HG03442 (cell line): ENCODE results near the gene SLC35D2.
A peak's percentile ranks its signal among the peaks of the same experiment; 100 is the strongest.

Source experiments
- ATAC-seq: cut with Tn5 transposase; IDR thresholded peaks from one replicate; pipeline ENCODE4 v1.9.1; 2021; ENCODE audit warnings: mild to moderate bottlenecking, moderate library complexity; ENCODE audit not compliant: unreplicated experiment

Gene SLC35D2

GRCh38 chr9:96383165-96383942 is at the start of gene SLC35D2:
Gene SLC35D2 (minus strand): TSS chr9:96383711. CDS start chr9:96383634, 77 bp downstream.
- no peak for ATAC-seq

DNA sequence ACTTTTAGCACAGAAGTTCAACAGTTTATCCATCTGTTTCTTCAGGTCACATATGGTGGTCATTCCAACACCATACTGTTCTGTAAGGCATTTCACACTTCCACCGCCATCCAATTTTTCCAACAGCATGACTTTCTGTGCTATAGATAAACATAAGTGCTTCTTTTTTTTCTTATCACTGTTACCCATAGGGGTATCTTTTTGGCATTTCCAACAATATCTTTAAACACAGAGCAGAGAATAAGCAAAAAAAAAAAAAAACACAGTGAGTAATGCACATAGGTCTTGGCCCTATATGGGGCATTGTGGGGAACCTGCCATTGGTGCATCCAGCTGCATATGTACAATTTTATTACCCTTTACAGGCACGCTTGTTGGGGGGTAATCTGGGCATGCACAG is 46.9 kb upstream of the SLC35D2 start:
- no peak for ATAC-seq

DNA sequence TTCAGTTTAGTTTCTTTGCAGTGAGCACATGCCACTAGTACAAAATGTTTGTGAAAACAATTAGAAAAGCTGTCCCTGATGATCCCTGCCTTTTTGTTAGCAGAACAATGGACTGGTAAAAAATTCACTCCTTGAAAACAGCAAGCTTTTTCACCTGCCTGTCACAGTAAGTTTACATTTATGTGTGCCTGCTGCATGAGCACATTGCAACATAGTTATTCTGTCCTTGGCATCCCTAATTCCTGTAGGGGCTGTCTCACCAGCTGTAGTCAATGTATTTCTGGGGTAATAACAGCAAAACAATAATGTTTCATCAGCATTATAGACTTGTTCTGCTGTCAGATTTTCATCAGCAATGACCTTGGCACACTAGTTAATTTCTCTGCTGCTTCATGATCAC is 46.2 kb upstream of the SLC35D2 start:
- no peak for ATAC-seq

GRCh38 chr9:96425500-96426169 is 42.1 kb upstream of the SLC35D2 start:
- no peak for ATAC-seq

DNA sequence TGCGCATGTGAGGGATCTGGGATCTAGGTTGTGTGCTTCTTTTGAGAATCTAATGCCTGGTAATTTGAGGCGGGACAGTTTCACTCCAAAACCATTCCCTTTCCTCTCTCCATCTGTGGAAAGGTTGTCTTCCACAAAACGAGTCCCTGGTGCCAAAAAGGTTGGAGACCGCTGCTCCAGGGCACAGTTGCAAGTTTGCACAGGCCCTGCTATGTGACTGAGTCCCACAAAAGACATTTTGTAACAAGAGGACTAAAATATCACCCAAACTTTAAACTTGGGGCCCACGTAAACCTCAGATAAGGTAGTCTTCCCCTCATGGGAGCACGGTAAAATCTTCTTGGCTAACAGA is 40.5 kb upstream of the SLC35D2 start:
- ATAC-seq: no peak

- no peak for ATAC-seq
These were observed 39.9 kb upstream of the SLC35D2 start for GRCh38 chr9:96423322-96423984.

DNA sequence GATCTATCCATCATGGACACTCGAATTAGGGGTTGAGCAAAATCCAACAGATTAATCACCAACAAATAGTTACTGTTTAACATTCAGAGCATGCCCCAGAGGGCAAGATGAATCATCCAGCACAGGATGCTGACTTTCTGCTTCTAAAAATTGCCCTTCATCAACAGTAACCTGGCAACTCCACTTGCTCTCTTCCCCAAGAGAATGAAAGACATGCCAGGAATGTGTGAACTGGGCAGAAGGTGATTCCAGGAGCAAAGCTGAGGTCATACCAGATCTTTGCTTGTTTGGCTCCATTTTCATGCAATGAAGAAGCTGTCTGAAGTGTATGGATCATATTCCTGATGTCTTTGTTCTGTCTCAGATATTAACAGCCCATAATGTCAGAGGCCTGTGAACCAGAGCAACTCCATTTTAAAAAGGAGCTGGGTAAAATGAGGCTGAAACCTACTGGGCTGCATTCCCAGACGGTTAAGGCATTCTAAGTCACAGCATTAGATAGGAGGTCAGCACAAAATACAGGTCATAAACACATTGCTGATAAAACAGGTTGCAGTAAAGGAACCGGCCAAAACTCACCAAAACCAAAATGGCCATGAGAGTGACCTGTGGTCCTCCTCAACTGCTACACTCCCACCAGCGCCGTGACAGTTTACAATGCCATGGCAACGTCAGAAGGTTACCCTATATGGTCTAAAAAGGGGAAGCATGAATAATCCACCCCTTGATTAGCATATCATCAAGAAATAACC is 37.1 kb upstream of the SLC35D2 start:
- no peak for ATAC-seq

GRCh38 chr9:96419691-96419969 is 36.1 kb upstream of the SLC35D2 start:
- ATAC-seq: no peak

DNA sequence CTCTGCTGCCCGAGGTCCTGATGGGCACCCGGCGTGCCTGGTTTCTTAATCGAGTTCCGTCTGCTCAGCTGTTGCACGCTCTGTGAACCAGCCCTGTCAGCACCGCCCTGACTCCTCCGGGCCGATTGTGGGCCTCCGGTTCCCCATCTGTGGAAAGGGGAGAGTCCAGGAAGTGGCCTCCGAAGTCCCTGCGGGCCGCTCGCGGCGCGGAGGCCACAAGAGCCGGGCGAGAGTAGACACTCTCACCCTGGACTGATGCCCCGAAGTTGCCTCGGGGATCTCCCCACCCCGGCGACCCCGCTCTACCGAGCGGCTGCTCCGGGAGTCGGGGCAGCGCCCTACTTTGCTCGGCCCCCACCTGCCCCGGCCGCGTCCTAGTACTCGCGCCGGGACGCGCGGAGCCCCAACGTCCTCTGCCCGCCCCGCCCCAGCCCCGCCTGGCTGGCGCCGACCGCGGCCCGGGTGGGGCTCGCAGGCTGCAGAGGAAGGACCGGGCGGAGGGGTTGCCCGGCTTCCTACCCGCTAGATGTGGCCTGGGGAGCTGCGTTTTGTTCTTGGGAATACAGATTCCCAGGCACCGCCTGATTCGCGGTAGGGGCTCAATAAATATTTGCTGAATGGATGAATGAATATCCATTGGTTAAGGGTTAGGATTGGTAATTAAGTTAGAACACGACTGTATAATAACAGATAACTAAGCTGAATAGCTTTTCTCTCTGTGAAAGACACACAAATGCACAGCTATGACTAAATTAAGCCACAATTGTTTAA is 35.6 kb upstream of the SLC35D2 start:
- peak; percentile 28 for ATAC-seq

- peak; percentile 63 for ATAC-seq
These were observed 34.8 kb upstream of the SLC35D2 start, which contains the start of gene ZNF367 for GRCh38 chr9:96418083-96418919. Gene ZNF367 (minus strand): TSS chr9:96418370. CDS start chr9:96418032, 338 bp downstream.

GRCh38 chr9:96417661-96418082 is 34.2 kb upstream of the SLC35D2 start:
- ATAC-seq: no peak

DNA sequence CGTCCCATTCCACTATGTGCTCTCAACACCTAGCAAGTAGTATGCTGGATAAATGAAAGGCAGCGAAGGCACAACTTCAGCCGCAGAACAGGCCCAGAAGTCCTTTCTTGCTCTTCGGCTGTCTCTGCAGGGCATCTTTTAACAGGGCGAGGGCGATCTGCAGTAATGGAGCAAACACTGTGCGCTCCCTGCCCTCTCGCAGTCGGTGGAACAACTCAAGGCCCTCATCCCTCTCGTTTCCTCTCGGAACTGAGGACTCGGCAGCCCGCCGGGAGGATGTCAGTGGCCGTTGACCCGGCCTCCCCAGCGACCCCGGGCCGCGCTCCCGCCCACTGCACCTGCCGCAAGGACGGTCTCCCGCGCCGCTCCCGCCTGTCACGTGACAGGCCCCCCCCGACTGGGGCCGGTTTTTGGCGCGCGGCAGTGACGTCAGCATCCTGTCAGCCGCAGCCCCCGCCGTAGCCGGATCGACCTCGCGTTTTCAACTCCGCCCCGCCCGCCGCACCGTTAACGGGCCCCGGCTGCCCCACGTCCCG is 33.6 kb upstream of the SLC35D2 start:
- ATAC-seq: no peak

- ATAC-seq: peak; percentile 14
These were observed 30.1 kb upstream of the SLC35D2 start for GRCh38 chr9:96413302-96414221.

GRCh38 chr9:96412174-96412913 is 28.8 kb upstream of the SLC35D2 start:
- ATAC-seq: no peak

GRCh38 chr9:96411129-96411838 is 27.8 kb upstream of the SLC35D2 start:
- no peak for ATAC-seq

DNA sequence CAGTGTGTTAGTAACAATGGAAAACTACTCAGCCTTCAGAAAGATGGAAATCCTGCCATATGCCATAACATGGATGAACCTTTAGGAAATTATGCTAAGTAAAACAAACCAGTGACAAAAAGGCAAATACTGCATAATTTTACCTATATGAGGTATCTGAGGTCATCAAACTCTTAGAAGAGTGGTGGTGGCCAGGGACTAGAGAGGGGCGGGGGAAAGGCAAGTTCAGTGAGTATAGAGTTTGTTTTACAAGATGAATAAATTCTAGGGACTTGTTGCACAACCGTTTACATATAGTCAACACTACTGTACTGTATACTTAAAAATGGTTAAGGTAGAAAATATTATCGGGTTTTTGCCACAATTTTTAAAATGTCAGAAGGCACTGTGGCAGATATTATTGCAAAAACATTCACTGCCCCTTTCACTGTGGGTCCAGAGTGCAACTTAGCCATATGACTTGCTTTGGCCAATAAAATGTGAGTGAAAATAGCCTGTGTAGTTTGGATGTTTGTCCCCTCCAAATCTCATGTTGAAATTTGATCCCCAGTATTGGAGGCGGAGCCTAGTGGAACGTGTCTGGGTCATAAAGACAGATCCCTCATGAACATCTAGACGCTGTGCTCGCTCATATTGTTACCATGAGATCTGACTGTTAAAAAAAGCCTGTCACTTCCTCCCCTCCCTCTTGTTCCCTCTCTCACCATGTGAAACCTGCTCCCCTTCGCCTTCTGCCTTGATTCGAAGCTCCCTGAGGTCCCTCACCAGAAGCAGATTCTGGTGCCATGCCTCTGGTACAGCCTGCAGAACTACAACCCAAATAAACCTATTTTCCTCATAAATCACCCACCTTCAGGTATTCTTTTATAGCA is 25.1 kb upstream of the SLC35D2 start:
- no peak for ATAC-seq
